Prostate gland (tissue), 2 donors: ENCODE data around the gene GPR75. TPM values are rescaled to one million over a fixed set of nuclear protein-coding genes. Genes with fewer than 3 reads are reported as not detected.

Source experiments
- DNase-seq: peaks from one replicate; pipeline ENCODE4 v3.0.0-alpha.2; 2019; ENCODE audit warnings: low spot score
- H3K27ac ChIP-seq, 2 donors: fragments of 200-600 bp; sonication (generic); 2 replicates each; pipeline ENCODE4 v1.5.1; 2017 to 2019
- H3K27me3 ChIP-seq: fragments of 200-600 bp; sonication (generic); replicated peaks from 2 replicates; pipeline ENCODE4 v1.5.1; 2019; ENCODE audit not compliant: insufficient read depth
- H3K36me3 ChIP-seq, 2 donors: fragments of 200-600 bp; sonication (generic); 1 replicate in 1 of 2; 2 replicates in 1 of 2; pipeline versions ENCODE4 v1.5.1 to v1.8.1; 2017 to 2019
- H3K4me1 ChIP-seq: fragments of 200-600 bp; sonication (generic); replicated peaks from 2 replicates; pipeline ENCODE4 v1.5.1; 2019
- H3K4me3 ChIP-seq, 2 donors: fragments of 200-600 bp; sonication (generic); 2 replicates each; pipeline ENCODE4 v1.5.1; 2017 to 2019
- H3K9me3 ChIP-seq: fragments of 200-600 bp; sonication (generic); 2 replicates; pipeline ENCODE4 v1.5.1; 2017
- POLR2A ChIP-seq: fragments of 450-650 bp; IDR thresholded peaks from one replicate; pipeline ENCODE4 v1.6.1; 2016; ENCODE audit warnings: antibody characterized with exemption, mild to moderate bottlenecking
- POLR2AphosphoS5 ChIP-seq: sonication (generic); formaldehyde crosslinking; IDR thresholded peaks from one replicate; pipeline ENCODE4 v1.6.1; 2017; ENCODE audit warnings: antibody characterized with exemption
- WGBS: methylation state at CpG from one replicate; pipeline ENCODE4 v1.1.5; 2018; 5-methylcytosine and 5-hydroxymethylcytosine counted together
- intact Hi-C: fragments of 100-400 bp; cut with DNase I; formaldehyde crosslinking; loops from one replicate; pipeline ENCODE4 v1.14.2; 2022
- total RNA-seq, 2 donors: library from RNA; depleted of rRNA; stranded (reverse); fragments of >200 nt; gene quantifications; one replicate each; pipeline ENCODE4 v1.1.0, GENCODE V29; 2016
- TF ChIP-seq, protein P1 (sequence below), 4 experiments: fragments of 200-600 bp in 2 of 4; fragments of 450-650 bp in 2 of 4; sonication (generic) in 2 of 4; IDR thresholded peaks; 1 replicate in 3 of 4; 2 replicates in 1 of 4; pipeline ENCODE4 v1.5.1; 2016 to 2019; ENCODE audit warnings: antibody characterized with exemption in 4 of 4, mild to moderate bottlenecking in 2 of 4, moderate library complexity in 2 of 4

The GPR75 gene
- total RNA-seq, 2 donors from 2014 or later, result 6.1 to 8.3 TPM

DNA sequence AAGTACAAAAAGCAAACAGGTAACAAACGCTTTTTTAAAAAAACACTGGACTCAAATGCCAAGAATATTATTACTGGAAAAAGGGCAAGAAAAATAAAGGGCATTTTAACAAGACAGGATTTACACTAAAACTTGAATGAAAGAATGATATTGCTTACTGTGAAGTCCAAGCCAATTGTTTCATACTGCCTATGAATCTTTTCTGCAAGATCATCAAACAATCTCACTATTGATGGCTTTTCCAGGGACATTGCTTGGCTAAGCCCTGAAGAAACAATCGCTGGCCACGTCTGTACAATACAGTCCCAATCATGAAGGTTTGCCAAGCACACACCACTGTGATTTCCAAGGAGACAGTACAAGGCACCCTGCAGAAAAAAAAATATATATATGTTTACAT lies 41.4 kb upstream of the GPR75 start:
- intact Hi-C loops, result no loop called here

DNA sequence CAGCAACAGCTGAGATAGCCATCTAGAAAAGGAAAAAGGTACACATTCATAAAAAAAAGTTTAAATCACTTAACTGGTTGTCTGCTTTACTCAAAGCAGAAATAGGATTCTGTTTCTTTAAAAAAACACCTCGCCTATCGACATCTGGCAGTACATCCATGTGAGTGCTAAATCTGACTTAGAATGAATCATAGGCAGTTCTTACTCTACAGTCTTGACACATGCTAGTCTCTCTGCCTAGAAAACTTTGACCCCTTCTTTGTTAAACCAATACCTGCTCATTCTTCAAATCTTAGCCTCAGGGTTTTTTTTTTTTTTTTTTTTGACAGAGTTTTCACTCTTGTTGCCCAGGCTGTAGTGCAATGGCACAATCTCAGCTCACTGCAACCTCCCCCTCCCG lies 37.1 kb upstream of the GPR75 start:
- no peak for DNase-seq
- 54% methylated on average over 3 of the region's 3 CpGs for WGBS

More for the DNA sequence above, 41.4 kb upstream of the GPR75 start:
- H3K4me1 ChIP-seq, result no peaks in the 10 kb centered on the region
- WGBS, result 45% methylated on average over 3 of the region's 3 CpGs
- H3K27ac ChIP-seq, result no peak overlapping the region
- H3K4me3 ChIP-seq, result no peak overlapping the region
- H3K9me3 ChIP-seq, result no peaks in the 10 kb centered on the region
- H3K36me3 ChIP-seq, result peaks cover 0 to 11% of the 10 kb centered on the region in 2 donors
- TF ChIP-seq POLR2AphosphoS5, result no peak
- TF ChIP-seq, protein P1, sequence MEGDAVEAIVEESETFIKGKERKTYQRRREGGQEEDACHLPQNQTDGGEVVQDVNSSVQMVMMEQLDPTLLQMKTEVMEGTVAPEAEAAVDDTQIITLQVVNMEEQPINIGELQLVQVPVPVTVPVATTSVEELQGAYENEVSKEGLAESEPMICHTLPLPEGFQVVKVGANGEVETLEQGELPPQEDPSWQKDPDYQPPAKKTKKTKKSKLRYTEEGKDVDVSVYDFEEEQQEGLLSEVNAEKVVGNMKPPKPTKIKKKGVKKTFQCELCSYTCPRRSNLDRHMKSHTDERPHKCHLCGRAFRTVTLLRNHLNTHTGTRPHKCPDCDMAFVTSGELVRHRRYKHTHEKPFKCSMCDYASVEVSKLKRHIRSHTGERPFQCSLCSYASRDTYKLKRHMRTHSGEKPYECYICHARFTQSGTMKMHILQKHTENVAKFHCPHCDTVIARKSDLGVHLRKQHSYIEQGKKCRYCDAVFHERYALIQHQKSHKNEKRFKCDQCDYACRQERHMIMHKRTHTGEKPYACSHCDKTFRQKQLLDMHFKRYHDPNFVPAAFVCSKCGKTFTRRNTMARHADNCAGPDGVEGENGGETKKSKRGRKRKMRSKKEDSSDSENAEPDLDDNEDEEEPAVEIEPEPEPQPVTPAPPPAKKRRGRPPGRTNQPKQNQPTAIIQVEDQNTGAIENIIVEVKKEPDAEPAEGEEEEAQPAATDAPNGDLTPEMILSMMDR (IDR thresholded peaks at IDR 0.05), result no peak
- TF ChIP-seq POLR2A, result no peak
- no peak for DNase-seq
- no peaks in the 10 kb centered on the region for H3K27me3 ChIP-seq

DNA sequence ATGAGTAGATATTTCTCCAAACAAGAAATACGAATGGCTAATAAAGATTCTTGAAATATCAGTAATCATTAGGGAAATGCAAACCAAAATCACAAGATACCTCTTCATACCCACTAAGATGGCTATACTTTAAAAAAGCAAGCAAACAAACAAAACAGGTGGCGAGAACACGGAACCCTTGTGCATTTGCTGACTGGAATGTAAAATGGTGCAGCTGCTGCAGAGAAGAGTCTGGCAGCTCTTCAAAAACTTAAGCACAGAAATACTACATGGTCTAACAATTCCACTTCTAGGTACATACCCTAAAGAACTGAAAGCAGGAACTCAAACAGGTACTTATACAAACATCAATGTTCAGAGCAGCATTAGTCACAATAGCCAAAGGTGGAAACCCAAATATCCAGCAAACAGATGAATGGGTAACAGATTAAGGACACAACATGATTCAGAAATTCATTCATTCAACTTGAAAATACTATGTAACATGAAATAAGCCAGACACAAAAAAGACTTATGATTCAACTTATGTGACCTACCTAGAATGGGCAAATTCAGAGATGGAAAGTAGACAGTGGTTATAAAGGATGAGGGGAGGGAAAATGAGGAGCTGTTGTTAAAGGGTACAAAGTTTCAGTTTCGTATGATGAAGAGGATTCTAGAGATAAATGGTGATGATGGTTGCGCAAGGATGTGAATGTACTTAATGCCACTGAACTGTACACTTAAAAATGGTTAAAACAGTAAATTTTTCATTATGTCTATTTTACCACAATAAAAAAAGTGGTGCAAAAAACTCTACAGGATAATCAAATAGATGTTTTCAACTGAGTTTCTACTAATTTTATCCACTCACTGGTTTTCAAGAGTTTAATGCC lies 26.9 kb upstream of the GPR75 start:
- H3K27ac ChIP-seq, result no peak overlapping the region
- TF ChIP-seq POLR2A (no peak), POLR2AphosphoS5 (no peak)
- TF ChIP-seq, protein P1 (IDR thresholded peaks at IDR 0.05), result no peak
- intact Hi-C loops, result no loop called here
- H3K9me3 ChIP-seq, result no peaks in the 10 kb centered on the region
- H3K4me1 ChIP-seq, result no peaks in the 10 kb centered on the region
- no peak for DNase-seq
- WGBS, result 83% methylated on average over 5 of the region's 5 CpGs
- peaks cover 0 to 4% of the 10 kb centered on the region in 2 donors for H3K36me3 ChIP-seq
- no peak overlapping the region for H3K4me3 ChIP-seq
- H3K27me3 ChIP-seq, result no peaks in the 10 kb centered on the region

More for the DNA sequence above, 37.1 kb upstream of the GPR75 start:
- Histone ChIP-seq H3K4me3 (no peak overlapping the region), H3K9me3 (no peaks in the 10 kb centered on the region), H3K4me1 (no peaks in the 10 kb centered on the region), H3K27me3 (no peaks in the 10 kb centered on the region), H3K27ac (no peak overlapping the region), H3K36me3 (peaks cover 0 to 11% of the 10 kb centered on the region in 2 donors)
- TF ChIP-seq POLR2A (no peak), POLR2AphosphoS5 (no peak)
- TF ChIP-seq, protein P1 (IDR thresholded peaks at IDR 0.05), result no peak
- intact Hi-C loops, result no loop called here

DNA sequence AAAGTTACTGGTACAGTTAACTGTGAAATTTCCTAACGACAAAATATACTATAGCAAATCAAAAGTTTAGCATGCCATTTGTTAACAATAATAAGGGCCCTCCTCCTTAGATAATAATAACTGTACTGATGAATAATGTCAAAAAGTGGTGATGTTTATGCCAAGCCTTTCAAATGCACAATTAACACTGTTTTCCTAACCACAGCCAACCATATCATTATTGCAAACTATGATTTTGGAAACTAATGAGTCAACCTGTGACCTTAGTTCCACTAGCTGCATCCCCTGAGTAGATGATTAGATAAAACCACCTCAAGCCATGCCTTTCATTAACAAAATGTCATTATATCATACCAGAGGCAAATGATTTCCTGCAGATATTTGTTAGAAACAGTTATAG lies 25.1 kb upstream of the GPR75 start:
- Histone ChIP-seq H3K27ac (no peak overlapping the region), H3K36me3 (peaks cover 0 to 4% of the 10 kb centered on the region in 2 donors), H3K9me3 (no peaks in the 10 kb centered on the region), H3K4me3 (no peak overlapping the region), H3K4me1 (no peaks in the 10 kb centered on the region), H3K27me3 (no peaks in the 10 kb centered on the region)
- intact Hi-C loops, result no loop called here
- 97% methylated on average over 1 of the region's 1 CpG for WGBS
- no peak for DNase-seq
- TF ChIP-seq POLR2AphosphoS5 (no peak), POLR2A (no peak)
- TF ChIP-seq, protein P1 (IDR thresholded peaks at IDR 0.05), result no peak

DNA sequence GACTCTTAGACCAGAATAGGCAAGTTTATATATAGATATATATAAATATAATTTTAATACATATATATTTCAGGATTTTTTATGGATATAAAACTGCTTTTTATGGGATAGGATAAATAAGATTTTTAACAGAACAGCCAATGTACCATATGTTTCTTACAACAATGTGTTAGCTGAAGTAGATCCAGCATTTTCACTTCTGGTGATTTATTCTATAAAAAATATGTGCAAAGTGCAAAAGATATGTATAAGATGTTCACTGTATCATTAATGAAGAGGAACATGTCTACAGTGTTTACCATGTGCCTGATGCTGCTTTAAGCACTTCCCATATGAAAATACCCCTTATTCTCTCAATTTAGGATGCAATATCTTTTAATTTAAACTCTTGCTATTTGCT lies 22.2 kb upstream of the GPR75 start:
- Histone ChIP-seq H3K9me3 (no peaks in the 10 kb centered on the region), H3K27me3 (no peaks in the 10 kb centered on the region), H3K36me3 (no peaks in the 10 kb centered on the region), H3K27ac (no peak overlapping the region), H3K4me3 (no peak overlapping the region), H3K4me1 (no peaks in the 10 kb centered on the region)
- intact Hi-C loops, result no loop called here
- TF ChIP-seq POLR2A (no peak), POLR2AphosphoS5 (no peak)
- TF ChIP-seq, protein P1 (IDR thresholded peaks at IDR 0.05), result no peak
- DNase-seq, result no peak
